ENCODE results near the gene SH2D3A.

SH2D3A gene

DNA sequence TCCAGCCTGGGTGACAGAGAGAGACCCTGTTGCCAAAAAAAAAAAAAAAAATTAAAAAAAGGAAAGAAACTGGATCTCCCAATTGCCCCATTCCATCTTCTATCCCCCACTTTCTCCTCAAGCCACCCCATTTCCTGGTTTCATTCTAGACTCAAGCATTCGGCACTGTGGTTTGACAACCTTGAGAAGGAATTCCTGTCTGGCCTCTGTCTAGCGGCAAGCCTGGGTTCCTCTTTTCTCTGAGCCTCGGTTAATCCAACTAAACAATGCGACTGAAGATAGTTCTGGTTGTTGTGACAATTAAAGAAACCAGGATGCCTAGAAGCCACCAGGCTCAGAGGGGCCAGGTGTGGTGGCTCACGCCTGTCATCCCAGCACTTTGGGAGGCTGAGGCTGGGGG, 43.5 kb downstream of the SH2D3A start:
- no peak overlapping the region for H3K4me3 ChIP-seq (replicated peaks; ENCODE audit: low read depth, low read length)
- TF ChIP-seq, protein P1, sequence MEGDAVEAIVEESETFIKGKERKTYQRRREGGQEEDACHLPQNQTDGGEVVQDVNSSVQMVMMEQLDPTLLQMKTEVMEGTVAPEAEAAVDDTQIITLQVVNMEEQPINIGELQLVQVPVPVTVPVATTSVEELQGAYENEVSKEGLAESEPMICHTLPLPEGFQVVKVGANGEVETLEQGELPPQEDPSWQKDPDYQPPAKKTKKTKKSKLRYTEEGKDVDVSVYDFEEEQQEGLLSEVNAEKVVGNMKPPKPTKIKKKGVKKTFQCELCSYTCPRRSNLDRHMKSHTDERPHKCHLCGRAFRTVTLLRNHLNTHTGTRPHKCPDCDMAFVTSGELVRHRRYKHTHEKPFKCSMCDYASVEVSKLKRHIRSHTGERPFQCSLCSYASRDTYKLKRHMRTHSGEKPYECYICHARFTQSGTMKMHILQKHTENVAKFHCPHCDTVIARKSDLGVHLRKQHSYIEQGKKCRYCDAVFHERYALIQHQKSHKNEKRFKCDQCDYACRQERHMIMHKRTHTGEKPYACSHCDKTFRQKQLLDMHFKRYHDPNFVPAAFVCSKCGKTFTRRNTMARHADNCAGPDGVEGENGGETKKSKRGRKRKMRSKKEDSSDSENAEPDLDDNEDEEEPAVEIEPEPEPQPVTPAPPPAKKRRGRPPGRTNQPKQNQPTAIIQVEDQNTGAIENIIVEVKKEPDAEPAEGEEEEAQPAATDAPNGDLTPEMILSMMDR (IDR thresholded peaks at IDR 0.05; ENCODE audit: low read length, missing control alignments): no peak
- DNase-seq (ENCODE audit: low read depth): no peak

DNA sequence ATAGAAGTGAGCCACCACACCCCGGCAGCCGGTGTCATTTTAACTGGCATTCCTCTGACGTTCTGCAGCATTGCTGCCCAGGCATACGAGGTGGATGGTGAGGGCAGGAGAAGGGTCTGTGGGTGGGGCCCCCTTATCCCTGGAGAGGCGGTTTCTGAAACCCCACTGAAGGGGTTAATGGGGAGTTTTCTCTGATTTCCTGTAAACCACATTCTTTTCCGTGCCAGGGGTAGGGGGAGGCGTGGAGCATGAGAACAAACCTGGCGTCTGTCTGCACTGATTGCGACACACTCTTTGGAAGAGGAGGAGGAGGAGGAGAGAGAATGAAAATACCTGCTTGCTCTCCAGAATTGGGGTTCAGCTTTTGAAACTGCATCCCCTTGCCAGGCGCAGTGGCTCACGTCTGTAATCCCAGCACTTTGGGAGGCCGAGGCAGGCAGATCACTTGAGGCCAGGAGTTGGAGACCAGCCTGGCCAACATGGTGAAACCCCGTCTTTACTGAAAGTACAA, 44.1 kb downstream of the SH2D3A start:
- no peak overlapping the region for H3K4me3 ChIP-seq (replicated peaks; ENCODE audit: low read depth, low read length)
- TF ChIP-seq, protein P1 (IDR thresholded peaks at IDR 0.05; ENCODE audit: low read length, missing control alignments): no peak
- DNase-seq (ENCODE audit: low read depth): peak; percentile 83

DNA sequence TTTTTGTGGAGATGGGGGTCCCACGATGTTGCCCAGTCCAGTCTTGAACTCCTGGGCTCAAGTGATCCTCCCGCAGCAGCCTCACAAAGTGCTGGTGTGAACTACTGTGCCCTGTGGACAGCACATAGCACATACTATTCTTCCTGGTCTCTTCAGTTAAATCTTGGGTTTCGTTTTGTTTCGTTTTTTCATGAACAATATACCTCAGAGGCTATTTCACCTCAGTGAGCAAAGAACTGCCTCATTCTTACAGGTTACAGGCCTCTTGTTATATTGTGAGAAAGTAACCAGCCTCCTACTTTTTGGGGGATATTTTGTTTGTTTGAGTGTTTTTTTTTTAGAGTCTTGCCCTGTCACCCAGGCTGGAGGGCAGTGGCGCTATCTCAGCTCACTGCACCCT, 45.5 kb downstream of the SH2D3A start:
- no peak overlapping the region for H3K4me3 ChIP-seq (replicated peaks; ENCODE audit: low read depth, low read length)
- TF ChIP-seq, protein P1 (IDR thresholded peaks at IDR 0.05; ENCODE audit: low read length, missing control alignments): no peak
- DNase-seq (ENCODE audit: low read depth): no peak

DNA sequence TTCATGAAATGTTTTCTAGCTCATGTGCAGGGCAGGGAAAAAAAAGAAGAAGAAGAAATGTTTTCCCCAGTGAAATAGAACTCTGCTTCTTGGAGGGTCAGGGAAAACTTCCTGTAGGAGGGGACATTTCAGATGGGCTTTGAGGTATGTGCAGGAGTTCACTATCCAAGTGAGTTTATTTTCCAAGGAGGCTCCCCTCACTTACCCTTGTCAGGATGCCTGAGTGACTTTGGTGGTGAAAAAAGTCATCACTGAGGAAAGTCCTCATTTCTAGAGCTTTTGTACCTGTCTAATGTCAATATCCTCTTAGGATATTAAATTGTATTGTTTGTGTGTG, 46.1 kb downstream of the SH2D3A start:
- no peak for DNase-seq (ENCODE audit: low read depth)
- TF ChIP-seq, protein P1 (IDR thresholded peaks at IDR 0.05; ENCODE audit: low read length, missing control alignments): no peak
- H3K4me3 ChIP-seq (replicated peaks; ENCODE audit: low read depth, low read length): peak overlapping the region; percentile 94

DNA sequence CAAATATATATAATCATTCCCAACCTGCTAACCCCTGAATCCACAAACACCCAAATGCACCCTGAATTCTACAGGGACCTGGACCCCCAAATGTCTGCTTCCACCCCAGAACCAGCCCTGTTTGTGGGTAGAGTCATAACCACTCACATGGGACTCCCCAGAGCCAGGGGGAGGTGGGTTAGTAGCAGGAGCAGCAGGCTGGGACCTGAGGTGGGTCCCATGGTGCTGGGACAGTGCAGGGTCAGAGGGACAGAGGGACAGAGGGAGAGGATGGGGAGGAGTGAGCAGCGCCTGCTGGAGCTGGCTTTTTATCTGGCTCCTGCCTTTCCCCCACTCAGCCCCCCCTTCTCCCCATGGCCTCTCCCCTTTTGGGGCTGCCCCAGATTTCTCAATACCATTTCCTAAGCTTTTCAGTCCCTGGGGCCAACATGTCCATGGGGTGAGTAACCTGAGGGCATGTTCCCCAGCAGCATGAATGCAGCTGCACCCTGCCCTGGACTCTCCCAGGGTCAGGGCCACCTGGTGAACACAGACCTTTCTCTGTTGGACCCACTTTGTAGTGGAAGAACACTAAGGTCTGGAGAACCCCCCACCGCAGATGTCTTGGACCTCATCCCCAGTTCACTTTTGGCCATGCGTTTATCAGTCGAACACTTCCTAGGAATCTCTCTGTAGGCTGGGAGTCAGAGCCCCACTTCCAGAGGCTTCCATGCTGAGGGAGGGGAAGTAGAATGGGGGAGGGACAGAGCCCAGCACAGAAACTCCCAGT, 46.7 kb downstream of the SH2D3A start, which contains the start of gene C3:
Gene C3 (minus strand): TSS at position 282 of the 769 bp plus-strand sequence. CDS start 61 bp downstream, at position 221.
- H3K4me3 ChIP-seq (replicated peaks; ENCODE audit: low read depth, low read length): peak within 1 kb of the TSS; percentile 94
- TF ChIP-seq, protein P1 (IDR thresholded peaks at IDR 0.05; ENCODE audit: low read length, missing control alignments): no peak
- peak; percentile 94 for DNase-seq (ENCODE audit: low read depth)

DNA sequence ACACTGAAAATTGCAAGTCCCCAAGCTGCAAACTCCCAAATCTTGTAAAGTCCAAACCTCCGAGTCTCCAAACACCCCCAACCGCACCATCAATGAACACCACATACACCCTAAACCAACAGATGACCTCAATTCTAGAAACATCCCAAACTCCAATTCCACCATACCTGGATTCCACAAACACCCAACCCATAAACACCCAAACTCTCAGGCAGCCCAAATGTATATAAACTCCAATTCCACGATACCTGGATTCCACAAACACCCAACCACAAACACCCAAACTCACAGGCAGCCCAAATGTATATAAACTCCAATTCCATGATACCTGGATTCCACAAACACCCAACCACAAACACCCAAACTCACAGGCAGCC, 47.3 kb downstream of the SH2D3A start:
- H3K4me3 ChIP-seq (replicated peaks; ENCODE audit: low read depth, low read length): peak overlapping the region; percentile 94
- TF ChIP-seq, protein P1 (IDR thresholded peaks at IDR 0.05; ENCODE audit: low read length, missing control alignments): no peak
- DNase-seq (ENCODE audit: low read depth): no peak

DNA sequence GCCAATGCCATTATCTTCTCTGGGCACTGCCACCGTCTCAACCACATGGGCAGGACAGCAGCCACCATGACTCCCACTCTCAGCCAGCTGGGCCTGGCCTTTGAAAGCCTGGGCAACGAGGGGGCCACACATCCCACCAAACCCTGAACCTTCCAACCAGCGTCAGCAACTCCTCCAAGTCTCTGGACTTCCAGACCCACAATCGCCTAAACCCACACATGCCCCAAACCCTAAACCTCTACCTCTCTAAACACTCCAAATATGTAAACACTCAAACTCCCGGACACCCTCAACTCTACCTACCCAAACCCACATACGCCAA, 47.7 kb downstream of the SH2D3A start:
- no peak for DNase-seq (ENCODE audit: low read depth)
- TF ChIP-seq, protein P1 (IDR thresholded peaks at IDR 0.05; ENCODE audit: low read length, missing control alignments): no peak
- peak overlapping the region; percentile 94 for H3K4me3 ChIP-seq (replicated peaks; ENCODE audit: low read depth, low read length)

All from fibroblast of pulmonary artery (primary cell).